Cardiac fibroblast (primary cell): ENCODE results near the gene NBPF6.
"Not testable (repeated sequence)": the region's sequence is repeated elsewhere in the genome, so short reads cannot be mapped to it uniquely, and the experiment has no call there.

ENCODE experiments used
- DNase-seq, 2 donors: peaks; one replicate each; pipeline versions ENCODE4 v3.0.0 to v3.0.0-alpha.2; 2010; ENCODE audit warnings: low read depth in 2 of 2
- H3K4me3 ChIP-seq, 2 donors: replicated peaks in 1 of 2; 1 replicate in 1 of 2; 2 replicates in 1 of 2; pipeline ENCODE4 v1.5.1; 2011; ENCODE audit warnings: low read depth in 2 of 2, low read length in 2 of 2, mild to moderate bottlenecking in 2 of 2, moderate library complexity in 1 of 2

Gene NBPF6, protein sequence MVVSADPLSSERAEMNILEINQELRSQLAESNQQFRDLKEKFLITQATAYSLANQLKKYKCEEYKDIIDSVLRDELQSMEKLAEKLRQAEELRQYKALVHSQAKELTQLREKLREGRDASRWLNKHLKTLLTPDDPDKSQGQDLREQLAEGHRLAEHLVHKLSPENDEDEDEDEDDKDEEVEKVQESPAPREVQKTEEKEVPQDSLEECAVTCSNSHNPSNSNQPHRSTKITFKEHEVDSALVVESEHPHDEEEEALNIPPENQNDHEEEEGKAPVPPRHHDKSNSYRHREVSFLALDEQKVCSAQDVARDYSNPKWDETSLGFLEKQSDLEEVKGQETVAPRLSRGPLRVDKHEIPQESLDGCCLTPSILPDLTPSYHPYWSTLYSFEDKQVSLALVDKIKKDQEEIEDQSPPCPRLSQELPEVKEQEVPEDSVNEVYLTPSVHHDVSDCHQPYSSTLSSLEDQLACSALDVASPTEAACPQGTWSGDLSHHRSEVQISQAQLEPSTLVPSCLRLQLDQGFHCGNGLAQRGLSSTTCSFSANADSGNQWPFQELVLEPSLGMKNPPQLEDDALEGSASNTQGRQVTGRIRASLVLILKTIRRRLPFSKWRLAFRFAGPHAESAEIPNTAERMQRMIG

DNA sequence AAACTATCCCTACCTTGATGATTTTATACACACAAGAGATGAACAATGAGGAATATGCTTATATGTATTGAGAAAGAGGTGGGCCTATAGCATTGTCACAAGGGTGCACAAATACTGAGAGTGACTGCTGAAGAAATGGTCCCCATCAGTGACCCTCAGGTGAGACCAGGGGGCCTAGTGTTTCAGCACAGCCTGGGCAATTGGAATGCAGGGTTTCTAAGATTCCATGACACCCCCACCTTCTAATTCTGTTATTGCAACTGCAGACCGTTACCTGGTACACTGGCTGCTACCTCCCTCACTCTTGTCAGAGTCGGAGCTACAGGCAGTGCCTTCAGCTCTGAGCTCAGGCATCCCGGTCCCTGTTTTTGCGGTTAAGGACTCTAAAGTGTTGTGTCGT, at the start of gene NBPF6:
TSS of gene NBPF6 (plus strand) at position 301 of the 400 bp plus-strand sequence. CDS start 259 bp downstream, outside the sequence.
- H3K4me3 ChIP-seq, DNase-seq: not testable (repeated sequence)

DNA sequence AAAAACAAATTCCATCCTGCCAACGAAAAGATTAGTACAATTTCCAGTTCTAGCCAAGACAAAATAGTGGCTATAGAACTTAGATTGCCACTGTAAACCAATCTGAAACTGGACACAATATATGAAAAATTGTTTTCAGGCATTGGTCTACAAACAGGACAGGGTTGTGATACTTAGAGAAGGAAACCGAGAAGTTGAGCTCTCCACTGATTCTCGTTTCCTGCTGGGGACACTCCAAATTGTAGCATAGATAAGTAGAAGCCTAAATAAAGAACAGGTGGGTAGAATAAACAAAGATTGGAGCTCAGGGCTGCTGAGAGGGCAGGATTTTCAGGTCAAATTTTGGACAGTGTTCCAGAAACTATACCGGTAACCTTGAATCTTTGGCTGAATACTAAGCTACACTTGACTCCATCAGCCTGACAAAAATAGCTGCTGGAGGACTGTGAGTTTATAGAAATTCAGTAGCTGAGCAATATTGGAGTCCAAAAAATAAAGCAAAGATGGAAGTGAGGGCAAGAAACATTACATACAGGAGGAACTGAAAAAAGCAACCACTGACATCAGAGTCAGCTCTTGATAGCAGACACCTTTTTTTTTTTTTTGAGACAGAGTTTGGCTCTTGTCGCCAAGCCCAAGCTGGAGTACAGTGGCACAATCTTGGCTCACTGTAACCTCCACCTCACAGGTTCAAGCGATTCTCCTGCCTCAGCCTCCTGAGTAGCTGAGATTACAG, 38.9 kb upstream of the NBPF6 start:
- not testable (repeated sequence) for H3K4me3 ChIP-seq, DNase-seq

DNA sequence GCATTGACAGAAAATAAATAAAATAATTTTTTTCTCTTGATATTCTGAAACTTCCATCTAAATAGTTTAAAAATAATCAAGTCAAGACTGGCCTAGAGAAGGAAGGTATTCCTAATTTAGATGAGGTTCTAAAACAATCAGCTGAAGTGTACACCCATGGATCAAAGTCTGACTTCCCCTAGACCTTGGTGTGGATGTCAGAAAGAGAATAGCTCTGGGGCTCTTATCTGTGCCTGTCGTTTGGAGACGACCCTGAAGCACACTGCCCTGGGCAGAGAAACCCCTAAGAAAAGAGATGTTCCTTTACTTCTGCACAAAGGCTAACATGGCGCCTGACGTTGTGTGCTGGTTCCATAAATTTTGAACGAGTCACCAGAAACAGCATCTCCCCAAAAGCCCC, 30.0 kb upstream of the NBPF6 start:
- DNase-seq, H3K4me3 ChIP-seq: not testable (repeated sequence)

DNA sequence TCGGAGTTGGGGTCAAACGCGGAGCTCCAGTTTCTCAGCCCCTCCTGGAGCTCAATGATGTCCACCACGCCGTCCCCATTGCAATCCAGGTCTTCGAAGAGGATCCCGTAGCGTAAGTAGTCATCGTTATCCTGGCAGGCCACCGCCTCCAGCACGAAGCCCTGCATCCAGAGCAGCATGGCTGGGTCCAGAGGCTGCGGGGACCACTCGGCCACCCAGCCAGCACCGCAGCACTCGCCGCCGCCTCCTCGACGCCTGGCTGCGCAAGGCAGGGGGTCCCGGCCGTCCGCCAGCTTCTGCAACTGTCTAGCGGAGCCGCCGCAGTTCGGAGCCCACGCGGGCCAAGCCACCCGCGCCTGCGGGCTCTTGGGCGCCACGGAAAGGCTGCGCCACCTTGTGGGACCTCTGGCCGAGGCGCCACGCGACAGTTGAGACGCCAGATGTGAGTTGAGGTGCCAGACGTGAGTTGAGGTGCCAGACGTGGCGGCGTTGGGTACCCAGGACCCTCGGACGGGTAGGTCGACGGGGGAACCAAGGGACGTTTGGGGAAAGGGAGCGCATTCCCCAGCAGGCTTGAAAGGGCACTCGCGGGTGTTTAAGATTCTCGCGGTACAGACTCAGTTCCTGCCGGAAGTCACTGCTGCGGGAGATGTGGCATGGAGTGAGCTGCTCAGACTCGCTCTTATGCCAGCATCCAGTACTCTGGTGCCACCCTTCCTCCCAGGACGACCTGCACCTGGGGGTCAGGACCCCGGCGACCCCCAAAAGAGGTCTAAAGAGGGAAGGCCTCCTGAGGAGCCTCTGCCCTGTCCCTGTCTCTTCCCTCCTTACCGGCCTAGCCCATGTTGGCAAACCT, 28.9 kb upstream of the NBPF6 start:
- DNase-seq, H3K4me3 ChIP-seq: not testable (repeated sequence)

DNA sequence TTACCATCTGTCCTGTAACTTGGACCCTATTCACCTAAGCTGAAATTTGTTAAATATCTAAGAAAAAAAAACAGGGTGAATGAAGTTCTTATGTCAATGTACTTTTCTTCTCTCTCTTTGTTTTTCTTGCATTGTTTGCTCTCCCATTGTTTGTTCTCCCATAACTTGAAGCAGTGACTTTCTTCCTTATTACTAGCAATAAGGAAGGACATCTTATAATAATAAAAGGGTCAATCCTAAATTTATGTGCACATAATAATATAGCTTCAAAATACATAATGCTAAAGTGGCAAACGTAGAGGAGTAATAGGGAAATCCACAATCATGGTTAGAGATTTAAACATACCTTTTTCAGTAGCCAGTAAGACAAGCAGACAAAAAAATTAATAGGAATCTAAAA, 23.3 kb upstream of the NBPF6 start:
- H3K4me3 ChIP-seq, DNase-seq: not testable (repeated sequence)

DNA sequence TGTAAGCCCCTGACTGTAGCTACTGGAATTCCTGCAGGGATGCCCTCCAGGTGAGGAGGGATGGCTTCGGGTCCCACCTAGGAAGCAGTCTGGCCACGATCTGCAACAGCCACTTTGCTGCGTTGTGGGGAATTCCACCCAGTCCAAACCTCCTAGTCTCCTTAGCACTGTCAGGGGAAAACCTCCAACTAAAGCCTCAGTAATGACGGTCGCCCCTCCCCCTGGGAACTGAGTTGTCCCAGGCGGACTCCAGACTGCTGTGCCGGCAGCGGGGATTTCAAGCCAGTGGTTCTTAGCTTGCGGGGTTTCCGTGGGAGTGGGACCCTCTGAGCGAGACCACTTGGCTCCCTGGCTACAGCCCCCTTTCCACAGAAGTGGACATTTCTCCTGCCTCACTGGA, 18.1 kb upstream of the NBPF6 start:
- not testable (repeated sequence) for DNase-seq

DNA sequence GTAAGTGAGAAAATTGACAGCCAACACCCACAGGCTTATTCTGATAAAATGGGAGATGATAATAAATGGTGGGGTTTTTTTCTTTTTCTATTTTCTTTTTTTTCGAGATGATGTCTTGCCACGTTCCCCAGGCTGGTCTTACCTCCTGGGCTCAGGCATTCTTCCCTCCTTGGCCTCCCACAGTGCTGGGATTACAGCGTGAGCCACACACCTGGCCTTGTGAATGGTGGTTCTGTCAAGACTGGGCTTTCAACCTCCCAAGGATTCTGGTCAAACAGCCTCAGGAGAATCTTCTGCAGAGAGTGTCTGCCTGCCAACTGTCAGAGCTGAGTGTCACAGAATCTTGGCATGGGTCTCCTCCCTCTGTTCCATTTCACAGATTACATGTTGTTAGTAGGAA, 16.7 kb upstream of the NBPF6 start:
- H3K4me3 ChIP-seq, DNase-seq: not testable (repeated sequence)

More for the DNA sequence above, 18.1 kb upstream of the NBPF6 start:
- H3K4me3 ChIP-seq, result not testable (repeated sequence)

DNA sequence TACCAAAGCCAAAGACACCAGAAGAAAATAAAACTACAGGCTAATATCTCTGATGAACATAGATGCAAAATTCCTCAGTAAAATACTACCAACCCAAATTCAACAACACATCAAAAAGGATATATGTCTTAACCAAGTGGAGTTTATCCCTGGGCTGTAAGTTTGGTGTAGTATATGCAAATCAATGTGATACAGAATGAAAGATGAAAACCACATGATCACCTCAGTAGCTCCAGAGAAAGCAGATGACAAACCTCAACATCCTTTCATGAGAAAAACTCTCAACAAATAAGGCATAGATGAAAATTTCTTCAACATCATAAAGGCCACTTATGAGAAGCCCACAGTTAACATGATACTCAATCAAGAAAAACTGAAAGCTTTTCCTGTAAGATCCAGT, 11.6 kb upstream of the NBPF6 start:
- not testable (repeated sequence) for DNase-seq, H3K4me3 ChIP-seq

DNA sequence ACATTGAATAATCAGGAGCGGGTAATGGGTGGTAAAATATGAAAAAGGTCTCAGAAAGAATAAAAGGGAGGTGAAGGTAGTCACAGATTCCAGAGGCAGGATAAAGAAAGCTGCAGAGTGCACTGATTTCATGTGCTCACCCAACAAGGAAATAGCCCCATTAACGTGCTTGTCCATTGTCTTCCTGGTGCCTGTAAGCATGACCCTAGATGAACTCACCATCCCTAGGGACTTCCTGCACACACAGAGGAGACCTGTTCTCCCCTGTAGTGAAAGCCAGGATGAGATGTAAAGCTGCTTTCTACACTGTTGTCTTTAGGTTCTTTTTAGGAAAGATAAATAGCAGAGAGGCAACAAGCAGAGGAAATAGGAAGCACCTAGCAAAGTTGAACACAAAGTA, 4.4 kb downstream of the NBPF6 start:
- H3K4me3 ChIP-seq, DNase-seq: not testable (repeated sequence)

DNA sequence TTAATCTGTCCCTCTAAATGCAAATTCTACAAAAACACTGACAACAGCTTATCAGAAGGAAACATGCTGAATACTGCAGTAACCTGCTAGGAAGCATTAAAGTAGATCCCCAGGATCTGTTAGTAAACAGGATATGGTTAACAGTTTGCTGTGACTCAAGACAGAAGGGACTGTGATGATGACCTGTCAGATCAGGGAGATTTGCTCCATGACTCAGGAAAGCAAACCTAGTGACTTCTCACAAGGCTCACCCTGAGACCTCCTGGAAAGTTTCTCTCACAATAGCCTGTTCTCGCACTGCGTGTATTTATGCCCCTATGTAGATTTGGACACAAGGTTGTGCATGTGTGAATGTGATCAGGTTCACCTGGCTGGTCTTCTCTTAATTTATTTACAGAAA, 8.5 kb downstream of the NBPF6 start:
- not testable (repeated sequence) for H3K4me3 ChIP-seq

DNA sequence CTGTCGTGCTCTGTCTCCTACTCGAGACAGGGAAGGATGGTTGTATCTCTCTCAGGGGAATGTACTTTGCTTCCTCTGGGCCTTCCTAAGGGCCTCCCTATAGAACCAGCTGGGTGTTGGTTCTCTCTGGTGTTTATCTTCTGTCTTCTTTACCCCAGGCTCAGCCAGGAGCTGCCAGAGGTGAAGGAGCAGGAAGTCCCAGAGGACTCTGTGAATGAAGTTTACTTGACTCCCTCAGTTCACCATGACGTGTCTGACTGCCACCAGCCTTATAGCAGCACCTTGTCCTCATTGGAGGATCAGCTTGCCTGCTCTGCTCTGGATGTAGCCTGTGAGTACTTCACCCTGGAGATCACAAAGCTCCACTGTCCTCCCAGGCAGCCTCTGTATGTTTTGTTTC, 11.6 kb downstream of the NBPF6 start:
- DNase-seq, H3K4me3 ChIP-seq: not testable (repeated sequence)

More for the DNA sequence above, 8.5 kb downstream of the NBPF6 start:
- DNase-seq, result not testable (repeated sequence)

DNA sequence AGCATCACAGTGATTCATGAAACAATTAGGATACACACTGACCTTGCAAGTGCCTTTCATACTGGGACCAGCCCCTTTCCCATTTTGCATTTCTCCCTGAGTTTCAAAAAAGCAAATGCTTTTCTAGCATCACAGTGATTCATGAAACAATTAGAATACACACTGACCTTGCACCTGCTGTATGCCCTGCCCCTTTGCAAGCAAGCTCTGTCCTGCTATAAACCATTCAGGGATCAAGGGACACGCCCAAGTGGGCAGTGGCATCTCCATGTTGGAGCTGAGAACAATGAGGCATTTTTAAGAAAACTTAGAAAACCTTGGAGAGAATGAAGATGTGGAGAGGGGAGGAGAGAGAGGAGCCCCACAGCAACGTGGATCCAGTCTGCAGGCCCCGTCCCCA, 13.8 kb downstream of the NBPF6 start:
- DNase-seq, result not testable (repeated sequence)

DNA sequence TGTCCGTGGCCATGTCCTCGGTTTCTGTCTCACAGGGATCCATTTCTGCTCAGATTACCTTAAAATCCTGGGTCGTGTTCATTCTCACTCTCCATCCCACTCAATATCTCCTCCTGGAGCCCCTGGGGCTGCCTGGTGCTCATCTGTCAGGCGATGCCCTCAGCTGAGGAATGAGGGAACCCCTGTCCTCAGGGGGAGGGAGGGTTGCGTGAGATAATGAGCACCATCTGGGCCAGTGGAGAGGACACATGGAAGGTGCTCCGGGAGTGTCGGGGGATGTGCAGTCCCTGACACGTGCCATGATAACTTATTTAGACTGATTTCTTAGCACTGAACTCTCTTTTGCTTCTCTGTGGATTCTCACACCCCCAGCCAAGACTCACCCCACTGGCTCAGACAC, 16.0 kb downstream of the NBPF6 start:
- not testable (repeated sequence) for DNase-seq, H3K4me3 ChIP-seq

More for the DNA sequence above, 13.8 kb downstream of the NBPF6 start:
- not testable (repeated sequence) for H3K4me3 ChIP-seq

DNA sequence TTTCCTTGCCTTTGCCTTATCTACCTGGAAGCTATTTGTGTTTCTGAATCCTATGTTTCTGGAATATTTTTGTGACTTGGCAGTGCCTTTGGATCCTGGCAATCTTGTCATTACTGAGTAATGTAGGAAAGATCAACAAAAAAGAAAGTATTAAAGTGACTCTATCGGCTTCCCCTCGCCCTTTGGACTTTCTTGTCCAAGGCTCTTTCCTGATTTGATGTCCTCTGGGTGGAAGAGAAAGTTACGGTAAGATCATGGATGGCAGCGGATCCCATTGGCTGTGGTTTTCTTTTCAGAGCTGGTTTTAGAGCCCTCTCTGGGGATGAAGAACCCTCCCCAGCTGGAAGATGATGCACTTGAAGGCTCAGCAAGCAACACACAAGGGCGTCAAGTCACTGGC, 17.0 kb downstream of the NBPF6 start:
- H3K4me3 ChIP-seq, DNase-seq: not testable (repeated sequence)

DNA sequence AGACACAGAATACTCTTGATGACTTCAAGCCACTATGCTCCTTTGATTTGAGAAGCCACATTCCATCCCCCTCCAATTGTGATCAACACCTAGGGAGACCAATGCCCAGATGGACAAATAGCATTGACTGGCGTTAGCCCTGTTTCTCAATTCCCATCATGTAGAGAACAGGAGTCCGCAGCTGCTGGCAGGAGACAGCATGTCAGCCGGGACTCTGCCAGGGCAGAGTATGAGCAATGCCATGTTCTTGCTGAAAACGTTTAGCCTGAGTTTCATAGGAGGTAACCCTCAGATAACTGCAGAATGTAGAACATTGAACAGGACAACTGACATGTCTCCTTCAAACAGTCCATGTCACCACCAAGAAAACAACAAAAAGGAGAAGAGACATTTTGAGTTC, 20.6 kb downstream of the NBPF6 start:
- not testable (repeated sequence) for H3K4me3 ChIP-seq, DNase-seq

DNA sequence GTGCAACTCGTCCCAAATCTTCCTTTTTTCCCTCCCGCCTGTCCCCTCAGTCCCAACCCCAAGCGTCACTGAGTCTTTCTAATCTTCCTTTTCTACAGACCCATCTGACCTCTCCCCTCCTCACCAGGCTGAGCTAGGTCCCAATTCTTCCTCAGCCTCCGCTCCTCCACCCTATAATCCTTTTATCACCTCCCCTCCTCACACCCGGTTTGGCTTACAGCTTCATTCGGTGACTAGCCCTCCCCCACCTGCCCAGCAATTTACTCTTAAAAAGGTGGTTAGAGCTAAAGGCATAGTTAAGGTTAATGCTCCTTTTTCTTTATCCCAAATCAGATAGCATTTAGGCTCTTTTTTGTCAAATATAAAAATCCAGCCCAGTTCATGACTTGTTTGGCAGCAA, 24.4 kb downstream of the NBPF6 start:
- DNase-seq, result not testable (repeated sequence)

More for the DNA sequence above, 24.4 kb downstream of the NBPF6 start:
- not testable (repeated sequence) for H3K4me3 ChIP-seq
